Measurements from ENCODE around the gene TARBP1. TPM values are rescaled to one million over a fixed set of nuclear protein-coding genes. Genes with fewer than 3 reads are reported as not detected.

Gene TARBP1
- total RNA-seq, 1 experiment from 2014 or later = 47.3 TPM

DNA sequence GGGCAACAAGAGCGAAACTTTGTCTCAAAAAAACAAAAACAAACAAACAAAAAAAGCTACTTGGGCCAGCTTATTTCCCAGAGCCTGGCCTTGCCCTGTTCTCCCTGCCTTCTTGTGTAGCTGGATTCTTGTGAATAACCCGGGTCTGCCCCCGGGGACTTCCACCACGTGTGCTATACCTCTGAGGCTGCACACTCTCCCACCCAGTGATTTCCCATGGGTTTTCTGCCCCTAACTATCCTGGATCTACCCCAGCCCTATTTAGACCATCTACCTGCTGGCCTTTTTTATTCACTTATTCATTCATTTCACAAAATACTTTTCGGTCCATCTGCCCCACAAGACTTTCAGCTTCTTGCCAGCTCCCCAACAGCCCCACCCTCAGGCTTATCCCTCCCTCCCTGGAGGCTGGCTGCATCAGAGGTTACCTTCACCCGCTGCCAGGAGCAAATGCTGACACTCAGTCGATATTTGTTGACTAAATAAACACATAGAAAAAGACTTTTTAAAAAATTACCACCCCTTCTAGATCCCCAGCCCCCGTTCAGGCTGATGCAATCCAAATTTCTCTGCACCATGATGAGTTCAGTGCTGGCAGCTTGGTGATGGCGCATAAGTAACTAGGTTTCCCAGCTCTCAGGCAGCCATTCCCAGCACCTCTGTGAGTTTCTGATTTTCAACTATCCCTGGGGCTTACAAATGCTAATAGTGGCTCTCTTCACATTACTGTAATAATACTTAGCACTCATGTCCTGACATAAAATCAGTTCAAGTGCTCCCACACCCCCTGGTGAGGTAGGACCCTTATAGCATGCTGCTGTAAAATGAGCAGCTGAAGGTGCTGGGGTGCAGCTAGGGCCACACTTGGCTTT lies 30.7 kb upstream of the TARBP1 start:
- peak in 1 of 2 experiments; percentile 45 for DNase-seq
- Histone ChIP-seq H3K4me3 (no peak overlapping the region), H3K27me3 (ENCODE audit: insufficient read depth, low read depth) (no peaks in the 10 kb centered on the region), H3K4me1 (replicated peaks; ENCODE audit: insufficient read depth) (peaks cover 62% of the 10 kb centered on the region), H3K9me2 (ENCODE audit: insufficient read depth) (no peaks in the 10 kb centered on the region), H4K20me1 (ENCODE audit: insufficient read depth) (no peaks in the 10 kb centered on the region), H3K27ac (peak overlapping the region; percentile 82), H3K9me3 (ENCODE audit: insufficient read depth, low read depth) (no peaks in the 10 kb centered on the region), H2AFZ (no peak overlapping the region; the same call in 1 of the 2 replicates), H3K36me3 (ENCODE audit: low read depth) (no peaks in the 10 kb centered on the region), H3K4me2 (peak overlapping the region; percentile 54), H3K79me2 (ENCODE audit: low read depth) (no peaks in the 10 kb centered on the region), H3F3A (ENCODE audit: insufficient read depth, low read depth) (peaks cover 40% of the 10 kb centered on the region)
- ChIA-PET CTCF (interaction anchor here (0.7 kb wide), 1 partner anchor 580 kb away, joined by 4 read pairs; no protein-coding TSS in a partner anchor), POLR2A (ENCODE audit: unreplicated experiment) (no interaction called here)
- BruUV-seq (replicated peaks) = no TSS peak
- TF ChIP-seq EZH2 (IDR thresholded peaks at IDR 0.05; ENCODE audit: low read depth) = no peak
- TF ChIP-seq, protein P1, sequence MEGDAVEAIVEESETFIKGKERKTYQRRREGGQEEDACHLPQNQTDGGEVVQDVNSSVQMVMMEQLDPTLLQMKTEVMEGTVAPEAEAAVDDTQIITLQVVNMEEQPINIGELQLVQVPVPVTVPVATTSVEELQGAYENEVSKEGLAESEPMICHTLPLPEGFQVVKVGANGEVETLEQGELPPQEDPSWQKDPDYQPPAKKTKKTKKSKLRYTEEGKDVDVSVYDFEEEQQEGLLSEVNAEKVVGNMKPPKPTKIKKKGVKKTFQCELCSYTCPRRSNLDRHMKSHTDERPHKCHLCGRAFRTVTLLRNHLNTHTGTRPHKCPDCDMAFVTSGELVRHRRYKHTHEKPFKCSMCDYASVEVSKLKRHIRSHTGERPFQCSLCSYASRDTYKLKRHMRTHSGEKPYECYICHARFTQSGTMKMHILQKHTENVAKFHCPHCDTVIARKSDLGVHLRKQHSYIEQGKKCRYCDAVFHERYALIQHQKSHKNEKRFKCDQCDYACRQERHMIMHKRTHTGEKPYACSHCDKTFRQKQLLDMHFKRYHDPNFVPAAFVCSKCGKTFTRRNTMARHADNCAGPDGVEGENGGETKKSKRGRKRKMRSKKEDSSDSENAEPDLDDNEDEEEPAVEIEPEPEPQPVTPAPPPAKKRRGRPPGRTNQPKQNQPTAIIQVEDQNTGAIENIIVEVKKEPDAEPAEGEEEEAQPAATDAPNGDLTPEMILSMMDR (conservative IDR thresholded peaks at IDR 0.05) = no peak
- intact Hi-C loops (cut with micrococcal nuclease; ENCODE audit: unreplicated experiment) = no loop called here

DNA sequence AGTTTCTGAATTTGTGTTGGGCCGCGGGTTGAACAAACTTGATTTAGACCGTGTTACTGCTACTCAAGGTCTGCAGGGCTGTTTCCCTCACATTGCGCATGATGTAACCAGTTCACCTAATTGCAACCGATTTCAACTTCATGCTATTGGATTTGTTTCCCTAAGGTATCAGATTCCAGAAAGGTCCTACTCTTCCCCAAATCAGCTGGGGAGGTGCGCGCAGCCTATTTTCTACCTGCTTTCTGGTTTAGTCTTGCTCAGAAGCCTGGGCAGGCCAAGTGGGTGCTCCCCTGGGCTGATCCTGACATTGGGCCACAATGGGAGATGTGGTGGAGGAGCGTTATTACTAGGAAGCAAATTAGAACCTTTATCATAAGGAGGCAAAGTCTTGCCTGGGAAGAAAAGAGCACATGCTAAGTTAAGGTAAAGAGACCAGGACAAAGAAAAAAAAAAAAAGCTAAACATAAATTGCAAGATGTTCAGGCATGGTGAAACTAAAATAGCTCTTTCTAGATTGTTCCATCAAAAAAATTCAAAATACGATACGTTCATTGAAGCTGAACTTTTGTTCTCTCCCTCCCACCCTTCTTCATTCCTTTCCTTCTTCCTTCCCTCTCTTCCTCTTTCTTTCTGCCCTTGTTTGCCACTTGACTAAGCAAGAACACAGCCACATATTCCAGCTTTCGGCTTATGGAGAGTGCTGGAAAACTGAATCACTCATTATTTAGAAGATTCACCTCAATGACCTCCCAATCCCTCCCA lies 28.8 kb upstream of the TARBP1 start:
- H3K4me1 ChIP-seq (replicated peaks; ENCODE audit: insufficient read depth) = peaks cover 71% of the 10 kb centered on the region
- H3K4me3 ChIP-seq = no peak overlapping the region
- no peaks in the 10 kb centered on the region for H3K9me2 ChIP-seq (ENCODE audit: insufficient read depth)
- CTCF ChIA-PET = interaction anchor here (0.6 to 0.7 kb wide), 4 partner anchors 11 to 558 kb away, joined by 3 to 11 read pairs (median 4); no protein-coding TSS in a partner anchor
- no peaks in the 10 kb centered on the region for H3K27me3 ChIP-seq (ENCODE audit: insufficient read depth, low read depth)
- peak overlapping the region; percentile 99 for H3K27ac ChIP-seq
- no peak overlapping the region for H3K4me2 ChIP-seq
- no peaks in the 10 kb centered on the region for H4K20me1 ChIP-seq (ENCODE audit: insufficient read depth)
- BruUV-seq (replicated peaks) = no TSS peak
- POLR2A ChIA-PET (ENCODE audit: unreplicated experiment) = interaction anchor here (0.6 kb wide), 1 partner anchor 560 kb away, joined by 7 read pairs; no protein-coding TSS in a partner anchor
- intact Hi-C loops (cut with micrococcal nuclease; ENCODE audit: unreplicated experiment) = no loop called here
- H3K36me3 ChIP-seq (ENCODE audit: low read depth) = no peaks in the 10 kb centered on the region
- DNase-seq = no peak
- peaks cover 48% of the 10 kb centered on the region for H3F3A ChIP-seq (ENCODE audit: insufficient read depth, low read depth)
- no peak overlapping the region for H2AFZ ChIP-seq
- peaks cover 5% of the 10 kb centered on the region; the same call in 1 of the 2 replicates for H3K9me3 ChIP-seq (ENCODE audit: insufficient read depth, low read depth)
- TF ChIP-seq, protein P1 (conservative IDR thresholded peaks at IDR 0.05) = no peak
- TF ChIP-seq EZH2 (IDR thresholded peaks at IDR 0.05; ENCODE audit: low read depth) = no peak
- H3K79me2 ChIP-seq (ENCODE audit: low read depth) = no peaks in the 10 kb centered on the region

DNA sequence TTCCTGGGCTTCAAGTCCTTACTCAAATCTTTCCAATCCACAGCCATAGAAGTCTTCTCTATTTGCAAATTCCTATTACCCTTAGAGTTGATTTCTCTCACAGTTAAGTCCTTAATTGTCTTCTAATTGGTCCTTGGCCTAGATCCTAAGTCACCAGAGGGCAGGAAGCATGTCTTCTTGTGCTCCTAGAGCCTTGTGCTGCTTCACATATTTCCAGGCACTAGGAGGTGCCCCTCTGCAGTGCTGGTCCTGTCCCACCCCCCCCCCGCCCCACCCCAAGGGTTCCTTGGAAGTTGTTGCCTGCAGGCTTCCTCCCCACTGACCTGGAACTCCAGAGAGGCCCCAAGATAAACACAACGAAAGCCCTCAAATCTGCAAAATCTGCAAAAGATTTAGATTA lies 28.1 kb upstream of the TARBP1 start:
- POLR2A ChIA-PET (ENCODE audit: unreplicated experiment) = no interaction called here
- BruUV-seq (replicated peaks) = no TSS peak
- H3K4me2 ChIP-seq = no peak overlapping the region
- DNase-seq = no peak
- no peaks in the 10 kb centered on the region for H4K20me1 ChIP-seq (ENCODE audit: insufficient read depth)
- TF ChIP-seq, protein P1 (conservative IDR thresholded peaks at IDR 0.05) = no peak
- no peak for TF ChIP-seq EZH2 (IDR thresholded peaks at IDR 0.05; ENCODE audit: low read depth)
- peaks cover 75% of the 10 kb centered on the region for H3K4me1 ChIP-seq (replicated peaks; ENCODE audit: insufficient read depth)
- CTCF ChIA-PET = no interaction called here
- no peak overlapping the region for H3K4me3 ChIP-seq
- H3K27me3 ChIP-seq (ENCODE audit: insufficient read depth, low read depth) = no peaks in the 10 kb centered on the region
- no peak overlapping the region for H2AFZ ChIP-seq
- peaks cover 5% of the 10 kb centered on the region; the same call in 1 of the 2 replicates for H3K9me3 ChIP-seq (ENCODE audit: insufficient read depth, low read depth)
- intact Hi-C loops (cut with micrococcal nuclease; ENCODE audit: unreplicated experiment) = no loop called here
- H3K27ac ChIP-seq = peak overlapping the region; percentile 99
- no peaks in the 10 kb centered on the region for H3K36me3 ChIP-seq (ENCODE audit: low read depth)
- no peaks in the 10 kb centered on the region for H3K9me2 ChIP-seq (ENCODE audit: insufficient read depth)
- no peaks in the 10 kb centered on the region for H3K79me2 ChIP-seq (ENCODE audit: low read depth)
- peaks cover 48% of the 10 kb centered on the region for H3F3A ChIP-seq (ENCODE audit: insufficient read depth, low read depth)

Measured in PC-9 (cell line).